ENCODE data around the gene SFRP4. TPM values are rescaled to one million over a fixed set of nuclear protein-coding genes. Genes with fewer than 3 reads are reported as not detected.

The SFRP4 gene
- total and polyA plus RNA-seq, 2 of the 4 experiments (the other 2 are of a cell fraction): not detected

DNA sequence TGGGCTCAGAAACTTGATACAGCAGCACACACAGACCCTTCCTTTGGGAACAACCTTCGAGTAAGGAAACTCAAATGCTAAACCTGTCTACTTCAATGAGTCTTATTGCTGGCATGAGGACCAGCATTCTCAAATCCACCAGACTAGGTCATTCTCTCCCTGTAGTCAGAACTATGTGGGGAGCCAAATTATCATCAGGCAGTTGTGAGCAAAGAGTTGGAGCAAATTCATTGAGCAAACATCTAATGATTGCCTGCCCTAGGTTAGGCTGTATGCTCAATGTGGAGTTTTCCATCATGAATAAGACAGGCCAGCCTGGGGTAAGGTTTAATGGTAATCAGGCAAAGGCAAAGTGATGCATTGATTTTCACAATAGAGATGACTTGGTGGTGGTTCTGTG is 7.4 kb upstream of the SFRP4 start:
- TF ChIP-seq SMC3 (IDR thresholded peaks at IDR 0.05; ENCODE audit: low read depth, low read length): no peak
- TF ChIP-seq CEBPB (IDR thresholded peaks at IDR 0.05; ENCODE audit: low read depth, low read length): no peak
- TF ChIP-seq RAD21 (IDR thresholded peaks at IDR 0.05; ENCODE audit: low read length): no peak
- TF ChIP-seq NFE2L2 (IDR thresholded peaks at IDR 0.05; ENCODE audit: low read depth, low read length): no peak
- TF ChIP-seq MXI1 (IDR thresholded peaks at IDR 0.05; ENCODE audit: borderline replicate concordance, low read depth, low read length): no peak
- no peak for TF ChIP-seq RFX5 (IDR thresholded peaks at IDR 0.05; ENCODE audit: low read depth, low read length)
- TF ChIP-seq FOS (IDR thresholded peaks at IDR 0.05; ENCODE audit: low read depth, low read length): no peak
- TF ChIP-seq CHD1 (IDR thresholded peaks at IDR 0.05; ENCODE audit: low read depth, low read length): no peak
- no peak for TF ChIP-seq POLR2A (IDR thresholded peaks at IDR 0.05; ENCODE audit: low read depth, low read length)
- TF ChIP-seq MAFK (IDR thresholded peaks at IDR 0.05; ENCODE audit: low read depth, low read length): no peak
- no peak for TF ChIP-seq RCOR1 (IDR thresholded peaks at IDR 0.05; ENCODE audit: insufficient replicate concordance, low read length)
- TF ChIP-seq, protein P1, sequence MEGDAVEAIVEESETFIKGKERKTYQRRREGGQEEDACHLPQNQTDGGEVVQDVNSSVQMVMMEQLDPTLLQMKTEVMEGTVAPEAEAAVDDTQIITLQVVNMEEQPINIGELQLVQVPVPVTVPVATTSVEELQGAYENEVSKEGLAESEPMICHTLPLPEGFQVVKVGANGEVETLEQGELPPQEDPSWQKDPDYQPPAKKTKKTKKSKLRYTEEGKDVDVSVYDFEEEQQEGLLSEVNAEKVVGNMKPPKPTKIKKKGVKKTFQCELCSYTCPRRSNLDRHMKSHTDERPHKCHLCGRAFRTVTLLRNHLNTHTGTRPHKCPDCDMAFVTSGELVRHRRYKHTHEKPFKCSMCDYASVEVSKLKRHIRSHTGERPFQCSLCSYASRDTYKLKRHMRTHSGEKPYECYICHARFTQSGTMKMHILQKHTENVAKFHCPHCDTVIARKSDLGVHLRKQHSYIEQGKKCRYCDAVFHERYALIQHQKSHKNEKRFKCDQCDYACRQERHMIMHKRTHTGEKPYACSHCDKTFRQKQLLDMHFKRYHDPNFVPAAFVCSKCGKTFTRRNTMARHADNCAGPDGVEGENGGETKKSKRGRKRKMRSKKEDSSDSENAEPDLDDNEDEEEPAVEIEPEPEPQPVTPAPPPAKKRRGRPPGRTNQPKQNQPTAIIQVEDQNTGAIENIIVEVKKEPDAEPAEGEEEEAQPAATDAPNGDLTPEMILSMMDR (conservative IDR thresholded peaks at IDR 0.05; ENCODE audit: low read depth, low read length): no peak
- TF ChIP-seq MAZ (IDR thresholded peaks at IDR 0.05; ENCODE audit: borderline replicate concordance, low read depth, low read length): no peak
- TF ChIP-seq, protein P2, sequence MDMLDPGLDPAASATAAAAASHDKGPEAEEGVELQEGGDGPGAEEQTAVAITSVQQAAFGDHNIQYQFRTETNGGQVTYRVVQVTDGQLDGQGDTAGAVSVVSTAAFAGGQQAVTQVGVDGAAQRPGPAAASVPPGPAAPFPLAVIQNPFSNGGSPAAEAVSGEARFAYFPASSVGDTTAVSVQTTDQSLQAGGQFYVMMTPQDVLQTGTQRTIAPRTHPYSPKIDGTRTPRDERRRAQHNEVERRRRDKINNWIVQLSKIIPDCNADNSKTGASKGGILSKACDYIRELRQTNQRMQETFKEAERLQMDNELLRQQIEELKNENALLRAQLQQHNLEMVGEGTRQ (IDR thresholded peaks at IDR 0.05; ENCODE audit: low read depth, low read length): no peak
- TF ChIP-seq, protein P3, sequence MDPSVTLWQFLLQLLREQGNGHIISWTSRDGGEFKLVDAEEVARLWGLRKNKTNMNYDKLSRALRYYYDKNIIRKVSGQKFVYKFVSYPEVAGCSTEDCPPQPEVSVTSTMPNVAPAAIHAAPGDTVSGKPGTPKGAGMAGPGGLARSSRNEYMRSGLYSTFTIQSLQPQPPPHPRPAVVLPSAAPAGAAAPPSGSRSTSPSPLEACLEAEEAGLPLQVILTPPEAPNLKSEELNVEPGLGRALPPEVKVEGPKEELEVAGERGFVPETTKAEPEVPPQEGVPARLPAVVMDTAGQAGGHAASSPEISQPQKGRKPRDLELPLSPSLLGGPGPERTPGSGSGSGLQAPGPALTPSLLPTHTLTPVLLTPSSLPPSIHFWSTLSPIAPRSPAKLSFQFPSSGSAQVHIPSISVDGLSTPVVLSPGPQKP (IDR thresholded peaks at IDR 0.05; ENCODE audit: borderline replicate concordance, low read depth, low read length): no peak
- no peak for TF ChIP-seq BHLHE40 (IDR thresholded peaks at IDR 0.05; ENCODE audit: low read depth, low read length)
- BruUV-seq (replicated peaks): no TSS peak
- no peak overlapping the region for H2BK20ac ChIP-seq (ENCODE audit: low read depth, low read length)
- no peak overlapping the region for H2AFZ ChIP-seq (replicated peaks; ENCODE audit: low read length, poor library complexity)
- no peaks in the 10 kb centered on the region for H3K9me1 ChIP-seq (ENCODE audit: insufficient read depth, low read length)
- dilution Hi-C loops (cut with HindIII; ENCODE audit: low sequenced_read_pairs, unreplicated experiment): no loop called here
- H2BK120ac ChIP-seq (ENCODE audit: low read depth, low read length): no peak overlapping the region
- H3K4ac ChIP-seq (ENCODE audit: low read depth, low read length): no peak overlapping the region
- H3K23ac ChIP-seq (ENCODE audit: low read depth, low read length): no peak overlapping the region
- H2BK5ac ChIP-seq (ENCODE audit: low read depth, low read length, poor library complexity, severe bottlenecking): no peak overlapping the region
- H3K9ac ChIP-seq (ENCODE audit: low read depth, low read length): no peak overlapping the region
- no peak overlapping the region for H3K18ac ChIP-seq (ENCODE audit: low read depth, low read length)
- H2BK15ac ChIP-seq (ENCODE audit: low read depth, low read length): no peak overlapping the region
- H4K91ac ChIP-seq (ENCODE audit: insufficient read depth, low read depth, low read length): no peak overlapping the region
- no peaks in the 10 kb centered on the region for H3K36me3 ChIP-seq (ENCODE audit: control insufficient read depth, insufficient read depth, low read length)
- in situ Hi-C loops (cut with MboI; ENCODE audit: low sequenced_read_pairs): no loop called here
- H3K4me3 ChIP-seq (ENCODE audit: insufficient read depth, low read depth, low read length): no peak overlapping the region
- ChIA-PET CTCF (no interaction called here), POLR2A (ENCODE audit: unreplicated experiment) (no interaction called here)
- no peak overlapping the region for H2AK5ac ChIP-seq (ENCODE audit: low read depth, low read length)
- no peak overlapping the region for H2AK9ac ChIP-seq (replicated peaks; ENCODE audit: low read depth, low read length, poor library complexity)
- no peak overlapping the region for H3K14ac ChIP-seq (replicated peaks; ENCODE audit: low read depth, low read length)
- no peak overlapping the region for H3K27ac ChIP-seq (ENCODE audit: insufficient read depth, low read length)
- no peak for ATAC-seq (ENCODE audit: low read depth)
- H3K79me1 ChIP-seq (ENCODE audit: low read depth in 1 of 2, low read length in 2 of 2): no peaks in the 10 kb centered on the region
- no peaks in the 10 kb centered on the region for H3K9me3 ChIP-seq (ENCODE audit: control insufficient read depth, insufficient read depth, low read length)
- intact Hi-C loops (cut with micrococcal nuclease): no loop called here
- no peak overlapping the region for H3K56ac ChIP-seq (ENCODE audit: extremely low read depth, insufficient read depth, low read length)
- DNase-seq: no peak
- no CpG with 5 or more reads among the region's 1 CpG for WGBS, 2 experiments (ENCODE audit: extremely low coverage in 2 of 2, insufficient read length in 1 of 2)
- H4K20me1 ChIP-seq (ENCODE audit: insufficient read depth, low read length): no peaks in the 10 kb centered on the region
- no peak overlapping the region for H3K4me2 ChIP-seq (ENCODE audit: low read depth, low read length)
- H4K8ac ChIP-seq (ENCODE audit: low read depth in 2 of 2, low read length in 2 of 2): no peak overlapping the region
- no peaks in the 10 kb centered on the region for H3K4me1 ChIP-seq (ENCODE audit: control insufficient read depth, insufficient read depth, low read length)
- H3K27me3 ChIP-seq (ENCODE audit: control insufficient read depth, insufficient read depth, low read length): no peaks in the 10 kb centered on the region; the same call in 1 of the 2 replicates
- no peak overlapping the region for H4K5ac ChIP-seq (ENCODE audit: low read depth, low read length)

Data from IMR-90 (cell line).